ENCODE measurements around the gene ADM5. TPM values are rescaled to one million over a fixed set of nuclear protein-coding genes. Genes with fewer than 3 reads are reported as not detected.

Gene ADM5
- total RNA-seq, 1 donor = under 0.01 TPM

DNA sequence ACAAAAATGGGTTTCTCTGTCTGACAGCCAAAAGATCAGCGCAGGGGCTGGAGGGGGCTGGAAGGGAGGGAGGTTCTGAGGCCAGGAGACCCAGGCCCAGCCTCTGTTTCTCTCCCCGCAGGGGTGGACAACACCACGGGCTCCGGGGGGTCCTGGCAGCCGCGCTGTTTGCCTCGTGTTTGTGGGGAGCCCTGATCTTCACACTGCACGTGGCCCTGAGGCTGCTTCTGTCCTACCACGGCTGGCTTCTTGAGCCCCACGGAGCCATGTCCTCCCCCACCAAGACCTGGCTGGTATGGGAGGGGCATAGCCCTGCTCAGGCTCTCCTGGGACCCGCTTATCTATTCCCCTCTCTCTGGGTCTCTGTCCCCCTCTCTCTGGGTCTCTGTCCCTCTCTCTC lies 11.2 kb downstream of the ADM5 start:
- no peak overlapping the region for H3K4me3 ChIP-seq (ENCODE audit: low read depth, low read length)
- TF ChIP-seq, protein P1, sequence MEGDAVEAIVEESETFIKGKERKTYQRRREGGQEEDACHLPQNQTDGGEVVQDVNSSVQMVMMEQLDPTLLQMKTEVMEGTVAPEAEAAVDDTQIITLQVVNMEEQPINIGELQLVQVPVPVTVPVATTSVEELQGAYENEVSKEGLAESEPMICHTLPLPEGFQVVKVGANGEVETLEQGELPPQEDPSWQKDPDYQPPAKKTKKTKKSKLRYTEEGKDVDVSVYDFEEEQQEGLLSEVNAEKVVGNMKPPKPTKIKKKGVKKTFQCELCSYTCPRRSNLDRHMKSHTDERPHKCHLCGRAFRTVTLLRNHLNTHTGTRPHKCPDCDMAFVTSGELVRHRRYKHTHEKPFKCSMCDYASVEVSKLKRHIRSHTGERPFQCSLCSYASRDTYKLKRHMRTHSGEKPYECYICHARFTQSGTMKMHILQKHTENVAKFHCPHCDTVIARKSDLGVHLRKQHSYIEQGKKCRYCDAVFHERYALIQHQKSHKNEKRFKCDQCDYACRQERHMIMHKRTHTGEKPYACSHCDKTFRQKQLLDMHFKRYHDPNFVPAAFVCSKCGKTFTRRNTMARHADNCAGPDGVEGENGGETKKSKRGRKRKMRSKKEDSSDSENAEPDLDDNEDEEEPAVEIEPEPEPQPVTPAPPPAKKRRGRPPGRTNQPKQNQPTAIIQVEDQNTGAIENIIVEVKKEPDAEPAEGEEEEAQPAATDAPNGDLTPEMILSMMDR (IDR thresholded peaks at IDR 0.05; ENCODE audit: insufficient read depth, low read depth, low read length) = no peak
- no peak for DNase-seq (ENCODE audit: low read depth)

DNA sequence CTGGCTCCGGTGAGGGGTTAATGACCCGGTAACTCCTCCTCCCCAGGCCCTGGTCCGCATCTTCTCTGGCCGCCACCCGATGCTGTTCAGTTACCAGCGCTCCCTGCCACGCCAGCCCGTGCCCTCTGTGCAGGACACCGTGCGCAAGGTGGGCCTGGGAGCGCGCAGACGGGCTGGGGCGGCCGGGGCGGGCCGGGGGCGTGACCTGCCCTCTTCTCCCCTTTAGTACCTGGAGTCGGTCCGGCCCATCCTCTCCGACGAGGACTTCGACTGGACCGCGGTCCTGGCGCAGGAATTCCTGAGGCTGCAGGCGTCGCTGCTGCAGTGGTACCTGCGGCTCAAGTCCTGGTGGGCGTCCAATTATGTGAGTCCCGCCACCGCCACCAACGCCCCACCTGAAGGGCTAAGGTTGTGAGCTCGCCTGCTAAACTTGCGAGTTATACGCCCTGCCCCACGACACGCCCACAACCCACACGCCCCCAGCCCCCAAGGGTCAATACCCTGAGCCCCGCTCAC lies 11.9 kb downstream of the ADM5 start:
- DNase-seq (ENCODE audit: low read depth) = no peak

DNA sequence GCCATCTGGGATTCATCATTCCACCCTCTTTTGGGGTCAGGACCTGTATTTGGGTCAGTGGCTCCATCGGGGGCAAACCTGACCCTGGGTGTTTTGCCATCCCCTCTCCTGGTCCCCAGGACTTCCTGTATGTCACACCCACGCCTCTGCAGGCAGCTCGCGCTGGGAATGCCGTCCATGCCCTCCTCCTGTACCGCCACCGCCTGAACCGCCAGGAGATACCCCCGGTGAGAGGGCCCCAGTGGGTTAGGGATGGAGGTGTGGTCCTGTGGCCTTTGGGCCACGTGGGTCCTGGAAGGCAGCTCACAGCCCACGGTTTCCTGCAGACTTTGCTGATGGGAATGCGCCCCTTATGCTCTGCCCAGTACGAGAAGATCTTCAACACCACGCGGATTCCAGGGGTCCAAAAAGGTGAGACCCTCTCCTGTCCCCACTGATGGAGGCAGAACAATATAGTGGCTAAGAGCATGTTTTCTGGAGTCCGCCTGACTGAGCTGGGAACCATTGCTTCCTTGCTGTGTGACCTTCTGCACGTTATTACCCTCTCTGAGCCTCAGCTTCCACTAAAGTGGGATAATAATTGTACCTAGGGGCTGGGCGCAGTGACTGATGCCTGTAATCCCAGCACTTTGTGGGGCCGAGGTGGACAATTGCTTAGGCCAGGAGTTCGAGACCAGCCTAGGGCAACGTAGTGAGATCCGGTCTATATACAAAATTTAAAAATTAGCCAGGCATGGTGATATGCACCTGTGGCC lies 15.7 kb downstream of the ADM5 start:
- no peak for DNase-seq (ENCODE audit: low read depth)
- H3K4me3 ChIP-seq (ENCODE audit: low read depth, low read length) = no peak overlapping the region
- TF ChIP-seq, protein P1 (IDR thresholded peaks at IDR 0.05; ENCODE audit: insufficient read depth, low read depth, low read length) = no peak

More for the DNA sequence above, 11.9 kb downstream of the ADM5 start:
- H3K4me3 ChIP-seq (ENCODE audit: low read depth, low read length) = no peak overlapping the region
- TF ChIP-seq, protein P1 (IDR thresholded peaks at IDR 0.05; ENCODE audit: insufficient read depth, low read depth, low read length) = no peak

DNA sequence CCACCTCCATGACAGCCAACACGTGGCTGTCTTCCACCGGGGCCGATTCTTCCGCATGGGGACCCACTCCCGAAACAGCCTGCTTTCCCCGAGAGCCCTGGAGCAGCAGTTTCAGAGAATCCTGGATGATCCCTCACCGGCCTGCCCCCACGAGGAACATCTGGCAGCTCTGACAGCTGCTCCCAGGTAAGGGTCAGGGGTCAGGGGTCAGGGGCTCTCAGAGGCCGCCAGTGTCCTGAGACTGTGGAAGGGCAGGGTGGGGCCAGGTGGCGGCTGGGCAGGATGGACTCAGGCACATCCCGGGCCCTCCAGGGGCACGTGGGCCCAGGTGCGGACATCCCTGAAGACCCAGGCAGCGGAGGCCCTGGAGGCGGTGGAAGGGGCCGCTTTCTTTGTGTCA lies 16.5 kb downstream of the ADM5 start:
- TF ChIP-seq, protein P1 (IDR thresholded peaks at IDR 0.05; ENCODE audit: insufficient read depth, low read depth, low read length) = no peak
- H3K4me3 ChIP-seq (ENCODE audit: low read depth, low read length) = no peak overlapping the region
- no peak for DNase-seq (ENCODE audit: low read depth)

DNA sequence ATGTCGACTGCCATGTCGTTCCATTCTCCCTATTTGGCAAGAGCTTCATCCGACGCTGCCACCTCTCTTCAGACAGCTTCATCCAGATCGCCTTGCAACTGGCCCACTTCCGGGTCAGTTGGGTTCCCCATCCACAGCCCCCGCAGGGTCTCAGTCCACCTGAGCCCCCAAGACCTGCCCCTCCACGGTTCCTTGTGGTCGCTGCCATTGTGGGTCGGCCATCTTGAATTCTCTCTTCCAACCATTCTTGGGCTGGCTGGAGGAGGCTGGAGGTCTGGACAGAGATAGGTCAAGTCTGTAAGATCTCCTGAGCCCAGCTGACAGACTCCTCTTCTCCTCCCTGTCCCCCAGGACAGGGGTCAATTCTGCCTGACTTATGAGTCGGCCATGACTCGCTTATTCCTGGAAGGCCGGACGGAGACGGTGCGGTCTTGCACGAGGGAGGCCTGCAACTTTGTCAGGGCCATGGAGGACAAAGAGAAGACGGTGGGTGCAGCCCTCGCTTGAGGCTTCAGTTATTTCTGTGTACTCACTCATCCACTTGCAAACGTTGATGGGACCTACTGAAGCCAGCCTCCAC lies 21.1 kb downstream of the ADM5 start:
- TF ChIP-seq, protein P1 (IDR thresholded peaks at IDR 0.05; ENCODE audit: insufficient read depth, low read depth, low read length) = no peak
- no peak overlapping the region for H3K4me3 ChIP-seq (ENCODE audit: low read depth, low read length)
- peak; percentile 31 for DNase-seq (ENCODE audit: low read depth)

DNA sequence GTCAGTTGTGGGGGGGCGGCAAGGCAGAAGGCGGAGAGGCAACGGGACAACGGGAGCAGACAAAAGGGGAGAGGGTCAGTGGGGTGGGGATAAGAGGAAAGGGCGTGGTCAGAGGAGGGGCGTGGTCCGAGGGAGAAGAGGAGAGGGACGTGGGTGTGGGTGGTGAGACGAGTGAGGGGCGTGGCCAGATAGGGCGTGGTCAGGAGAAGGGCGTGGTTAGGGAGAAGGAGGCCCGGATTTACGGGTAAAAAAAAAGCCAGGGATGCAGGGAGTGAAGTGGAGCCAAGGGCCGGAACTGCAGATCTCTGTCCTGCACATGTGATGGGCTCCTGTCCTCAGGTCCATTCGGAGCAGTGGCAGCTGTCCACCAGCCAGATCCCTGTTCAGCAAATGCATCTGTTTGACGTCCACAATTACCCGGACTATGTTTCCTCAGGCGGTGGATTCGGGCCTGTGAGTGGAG lies 23.0 kb downstream of the ADM5 start:
- H3K4me3 ChIP-seq (ENCODE audit: low read depth, low read length) = peak overlapping the region; percentile 38
- peak; percentile 94 for DNase-seq (ENCODE audit: low read depth)
- TF ChIP-seq, protein P1 (IDR thresholded peaks at IDR 0.05; ENCODE audit: insufficient read depth, low read depth, low read length) = no peak

All from fibroblast of villous mesenchyme (primary cell).